K562 (cell line): ENCODE measurements around the gene USP32. TPM values are rescaled to one million over a fixed set of nuclear protein-coding genes. Genes with fewer than 3 reads are reported as not detected.

Source experiments
- DACH1 ChIP-seq: fragments of 450-650 bp; IDR thresholded peaks from 2 replicates; pipeline ENCODE4 v1.6.1; 2018; ENCODE audit not compliant: partially characterized antibody
- MAFG ChIP-seq: fragments of 450-650 bp; conservative IDR thresholded peaks from 2 replicates; pipeline ENCODE4 v1.6.1; 2016; ENCODE audit warnings: missing genetic modification characterization, missing compliant biosample characterization
- NFIC ChIP-seq: fragments of 450-650 bp; IDR thresholded peaks from 2 replicates; pipeline ENCODE4 v1.6.1; 2017; ENCODE audit warnings: mild to moderate bottlenecking, inconsistent platforms
- NRF1 ChIP-seq, 2 experiments: fragments of 450-650 bp; IDR thresholded peaks in 1 of 2; conservative IDR thresholded peaks in 1 of 2; 2 replicates each; pipeline ENCODE4 v1.6.1; 2014; ENCODE audit warnings: mild to moderate bottlenecking in 2 of 2
- RAD51 ChIP-seq: fragments of 450-650 bp; IDR thresholded peaks from 2 replicates; pipeline ENCODE4 v1.7.1; 2016; ENCODE audit warnings: low read depth, mild to moderate bottlenecking, borderline replicate concordance
- RBM15 ChIP-seq: fragments of 200-400 bp; formaldehyde crosslinking; IDR thresholded peaks from 2 replicates; pipeline ENCODE4 v1.6.1; 2018; ENCODE audit warnings: mild to moderate bottlenecking, low read length, moderate library complexity; ENCODE audit not compliant: insufficient read depth
- RNF2 ChIP-seq: sonication (generic); IDR thresholded peaks from 2 replicates; pipeline ENCODE4 v1.6.1; 2016
- SAP30 ChIP-seq: fragments of 200-600 bp; sonication (generic); IDR thresholded peaks from 2 replicates; pipeline ENCODE4 v1.6.1; 2012; ENCODE audit warnings: borderline replicate concordance, low read depth, mild to moderate bottlenecking, moderate library complexity, low read length, control low read depth, inconsistent platforms; ENCODE audit not compliant: insufficient read depth, poor library complexity, severe bottlenecking
- SIX5 ChIP-seq, 2 experiments: IDR thresholded peaks; 2 replicates each; pipeline ENCODE4 v1.6.1; 2011; ENCODE audit warnings: low read length in 2 of 2, borderline replicate concordance in 1 of 2, low read depth in 1 of 2, mild to moderate bottlenecking in 1 of 2, moderate library complexity in 1 of 2; ENCODE audit not compliant: insufficient read depth in 1 of 2
- SNRNP70 ChIP-seq: fragments of 200-400 bp; formaldehyde crosslinking; optimal IDR thresholded peaks from 2 replicates; pipeline ENCODE3; 2017; ENCODE audit warnings: low read depth, low read length
- SRSF3 ChIP-seq: fragments of 200-400 bp; formaldehyde crosslinking; IDR thresholded peaks from 2 replicates; pipeline ENCODE4 v1.6.1; 2016; ENCODE audit warnings: mild to moderate bottlenecking, low read length, moderate library complexity; ENCODE audit not compliant: insufficient read depth
- YBX1 ChIP-seq: fragments of 450-650 bp; IDR thresholded peaks from 2 replicates; pipeline ENCODE4 v1.7.1; 2016; ENCODE audit warnings: mild to moderate bottlenecking
- ZC3H11A ChIP-seq: IDR thresholded peaks from 2 replicates; pipeline ENCODE4 v1.6.1; 2012; ENCODE audit warnings: low read depth, low read length, improper control_type of control experiment
- ZFP1 ChIP-seq: fragments of 450-650 bp; formaldehyde crosslinking; IDR thresholded peaks from 2 replicates; pipeline ENCODE4 v1.4.0; 2020; ENCODE audit warnings: mild to moderate bottlenecking, mixed read lengths
- ZNF143 ChIP-seq: sonication (generic); formaldehyde crosslinking; IDR thresholded peaks from 2 replicates; pipeline ENCODE4 v1.9.0; 2022; ENCODE audit warnings: mild to moderate bottlenecking, missing genetic modification reagents
- ZNF165 ChIP-seq: fragments of 250-450 bp; sonication (Bioruptor Pico); IDR thresholded peaks from 2 replicates; pipeline ENCODE4 v1.4.0; 2020; ENCODE audit warnings: borderline replicate concordance
- ZNF589 ChIP-seq: fragments of 200-800 bp; sonication (Bioruptor generic); IDR thresholded peaks from 2 replicates; pipeline ENCODE4 v1.6.1; 2016; ENCODE audit warnings: low read depth, missing genetic modification characterization, missing compliant biosample characterization
- ZNF644 ChIP-seq: fragments of 200-800 bp; sonication (Bioruptor generic); IDR thresholded peaks from 2 replicates; pipeline ENCODE4 v1.6.1; 2016; ENCODE audit warnings: low read depth, missing genetic modification characterization, missing compliant biosample characterization
- ZNF699 ChIP-seq: fragments of 250-450 bp; sonication (Bioruptor Pico); IDR thresholded peaks from 2 replicates; pipeline ENCODE4 v1.8.0; 2021; ENCODE audit warnings: mild to moderate bottlenecking, moderate library complexity; ENCODE audit not compliant: insufficient replicate concordance
- polyA plus RNA-seq, 8 experiments: library from polyadenylated mRNA; depleted of rRNA in 4 of 8; stranded (reverse) in 5 of 8; unstranded in 3 of 8; fragments of >200 nt; fragmentation: Nextera tagmentation in 2 of 8; fragmentation: Illumina TruSeq in 1 of 8; extraction: Ambion mirVana in 2 of 8; extraction: Trizol in 1 of 8; gene quantifications; 2 replicates each; pipeline versions ENCODE4 v1.2.1 to v1.2.3, GENCODE V29; 2011 to 2014; ENCODE audit warnings: inconsistent platforms in 1 of 8, missing spikeins in 1 of 8
- total RNA-seq, 7 experiments: library from RNA; depleted of rRNA in 6 of 7; stranded (reverse); fragments of >200 nt in 6 of 7; fragmentation: Illumina TruSeq in 2 of 7; extraction: Trizol in 2 of 7; gene quantifications; 2 replicates each; pipeline versions ENCODE4 v1.2.1 to v1.2.3, GENCODE V29; 2011 to 2021; ENCODE audit warnings: low replicate concordance in 1 of 7
- TF ChIP-seq, protein P1 (sequence below): fragments of 450-650 bp; IDR thresholded peaks from 2 replicates; pipeline ENCODE4 v1.6.1; 2017; ENCODE audit warnings: mild to moderate bottlenecking, moderate library complexity
- TF ChIP-seq, protein P2 (sequence below): fragments of 250-450 bp; sonication (Bioruptor Pico); IDR thresholded peaks from 2 replicates; pipeline ENCODE4 v1.4.0; 2020
- TF ChIP-seq, protein P3 (sequence below), 3 experiments: fragments of 200-800 bp in 1 of 3; fragments of 250-450 bp in 1 of 3; fragments of 450-650 bp in 1 of 3; sonication (Bioruptor Pico) in 1 of 3; sonication (Bioruptor generic) in 1 of 3; formaldehyde crosslinking in 1 of 3; IDR thresholded peaks; 2 replicates each; pipeline versions ENCODE4 v1.6.1 to v1.8.0; 2016 to 2022; ENCODE audit warnings: mild to moderate bottlenecking in 2 of 3, missing genetic modification characterization in 2 of 3, missing compliant biosample characterization in 1 of 3, moderate library complexity in 1 of 3

Gene USP32
- total and polyA plus RNA-seq, 9 of the 15 experiments (the other 6 are each of a cell fraction or from before 2014, with no cell fraction given), result 18.0 to 69.3 (median 47.1) TPM

DNA sequence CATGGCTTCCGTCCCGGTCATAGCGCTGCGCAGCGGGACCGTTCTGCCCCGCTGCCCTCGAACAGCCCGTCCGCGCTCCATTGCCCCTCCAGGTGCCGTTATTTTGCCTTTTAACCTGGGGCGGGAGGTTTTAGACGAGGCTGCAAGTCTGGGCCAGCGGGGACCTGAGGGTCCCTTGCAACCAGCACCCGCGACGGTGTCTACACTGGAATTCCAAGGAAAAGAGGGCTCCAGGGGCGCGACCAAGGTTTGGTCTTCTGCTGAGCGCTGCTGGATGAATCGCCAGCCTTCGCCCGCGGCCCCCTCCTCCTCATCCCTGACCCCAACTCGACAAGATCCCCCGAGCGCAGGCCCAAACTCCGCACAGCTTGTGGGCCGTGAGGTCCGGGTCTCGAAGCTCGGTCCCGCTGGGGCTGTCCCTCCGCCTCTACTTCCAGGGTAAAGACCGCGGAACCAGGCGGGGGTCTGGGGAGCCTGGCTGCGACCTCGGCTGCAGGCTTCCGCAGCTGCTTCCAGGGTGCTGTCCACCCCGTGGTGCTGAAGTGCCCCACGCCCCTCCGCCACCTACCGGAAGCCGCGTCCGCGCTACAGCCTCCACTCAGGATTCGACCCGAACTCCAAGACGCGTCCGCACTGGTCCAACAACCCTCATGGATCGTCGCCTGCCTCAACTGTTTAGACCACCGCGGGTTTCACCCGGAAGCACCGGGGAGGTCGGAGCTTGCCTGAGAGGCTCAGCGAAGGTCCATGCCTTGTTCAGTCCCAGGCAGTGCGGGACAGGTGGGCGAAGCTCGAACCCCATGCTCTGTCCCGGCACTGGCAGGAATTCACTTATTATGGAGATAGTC lies 252.3 kb downstream of the USP32 start (continued):
- TF ChIP-seq ZFP1 (CRISPR knock-in tag) (no peak), ZC3H11A (no peak), ZNF165 (no peak), ZNF589 (CRISPR knock-in tag) (no peak), YBX1 (no peak), ZNF644 (tag) (peak; percentile 76), RBM15 (no peak), SRSF3 (no peak), MAFG (no peak), DACH1 (peak; percentile 72), RAD51 (no peak), SAP30 (peak; percentile 99), SNRNP70 (no peak), NRF1 (conservative IDR thresholded peaks at IDR 0.05 in 1 of 2, IDR thresholded peaks at IDR 0.05 in 1 of 2) (no peak), NFIC (no peak), ZNF143 (CRISPR knock-in tag) (0 out of 2 replicates have a peak, but pooled peaks have one; percentile 17), ZNF699 (CRISPR knock-in tag) (no peak), RNF2 (no peak), SIX5 (IDR thresholded peaks at IDR 0.05; ENCODE audit: borderline replicate concordance in 1 of 2, insufficient read depth in 1 of 2, low read depth in 1 of 2, low read length in 2 of 2) (no peak)
- TF ChIP-seq, protein P1, sequence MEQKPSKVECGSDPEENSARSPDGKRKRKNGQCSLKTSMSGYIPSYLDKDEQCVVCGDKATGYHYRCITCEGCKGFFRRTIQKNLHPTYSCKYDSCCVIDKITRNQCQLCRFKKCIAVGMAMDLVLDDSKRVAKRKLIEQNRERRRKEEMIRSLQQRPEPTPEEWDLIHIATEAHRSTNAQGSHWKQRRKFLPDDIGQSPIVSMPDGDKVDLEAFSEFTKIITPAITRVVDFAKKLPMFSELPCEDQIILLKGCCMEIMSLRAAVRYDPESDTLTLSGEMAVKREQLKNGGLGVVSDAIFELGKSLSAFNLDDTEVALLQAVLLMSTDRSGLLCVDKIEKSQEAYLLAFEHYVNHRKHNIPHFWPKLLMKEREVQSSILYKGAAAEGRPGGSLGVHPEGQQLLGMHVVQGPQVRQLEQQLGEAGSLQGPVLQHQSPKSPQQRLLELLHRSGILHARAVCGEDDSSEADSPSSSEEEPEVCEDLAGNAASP, result no peak
- TF ChIP-seq, protein P2, sequence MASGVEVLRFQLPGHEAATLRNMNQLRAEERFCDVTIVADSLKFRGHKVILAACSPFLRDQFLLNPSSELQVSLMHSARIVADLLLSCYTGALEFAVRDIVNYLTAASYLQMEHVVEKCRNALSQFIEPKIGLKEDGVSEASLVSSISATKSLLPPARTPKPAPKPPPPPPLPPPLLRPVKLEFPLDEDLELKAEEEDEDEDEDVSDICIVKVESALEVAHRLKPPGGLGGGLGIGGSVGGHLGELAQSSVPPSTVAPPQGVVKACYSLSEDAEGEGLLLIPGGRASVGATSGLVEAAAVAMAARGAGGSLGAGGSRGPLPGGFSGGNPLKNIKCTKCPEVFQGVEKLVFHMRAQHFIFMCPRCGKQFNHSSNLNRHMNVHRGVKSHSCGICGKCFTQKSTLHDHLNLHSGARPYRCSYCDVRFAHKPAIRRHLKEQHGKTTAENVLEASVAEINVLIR (CRISPR knock-in tag), result no peak
- TF ChIP-seq, protein P3, sequence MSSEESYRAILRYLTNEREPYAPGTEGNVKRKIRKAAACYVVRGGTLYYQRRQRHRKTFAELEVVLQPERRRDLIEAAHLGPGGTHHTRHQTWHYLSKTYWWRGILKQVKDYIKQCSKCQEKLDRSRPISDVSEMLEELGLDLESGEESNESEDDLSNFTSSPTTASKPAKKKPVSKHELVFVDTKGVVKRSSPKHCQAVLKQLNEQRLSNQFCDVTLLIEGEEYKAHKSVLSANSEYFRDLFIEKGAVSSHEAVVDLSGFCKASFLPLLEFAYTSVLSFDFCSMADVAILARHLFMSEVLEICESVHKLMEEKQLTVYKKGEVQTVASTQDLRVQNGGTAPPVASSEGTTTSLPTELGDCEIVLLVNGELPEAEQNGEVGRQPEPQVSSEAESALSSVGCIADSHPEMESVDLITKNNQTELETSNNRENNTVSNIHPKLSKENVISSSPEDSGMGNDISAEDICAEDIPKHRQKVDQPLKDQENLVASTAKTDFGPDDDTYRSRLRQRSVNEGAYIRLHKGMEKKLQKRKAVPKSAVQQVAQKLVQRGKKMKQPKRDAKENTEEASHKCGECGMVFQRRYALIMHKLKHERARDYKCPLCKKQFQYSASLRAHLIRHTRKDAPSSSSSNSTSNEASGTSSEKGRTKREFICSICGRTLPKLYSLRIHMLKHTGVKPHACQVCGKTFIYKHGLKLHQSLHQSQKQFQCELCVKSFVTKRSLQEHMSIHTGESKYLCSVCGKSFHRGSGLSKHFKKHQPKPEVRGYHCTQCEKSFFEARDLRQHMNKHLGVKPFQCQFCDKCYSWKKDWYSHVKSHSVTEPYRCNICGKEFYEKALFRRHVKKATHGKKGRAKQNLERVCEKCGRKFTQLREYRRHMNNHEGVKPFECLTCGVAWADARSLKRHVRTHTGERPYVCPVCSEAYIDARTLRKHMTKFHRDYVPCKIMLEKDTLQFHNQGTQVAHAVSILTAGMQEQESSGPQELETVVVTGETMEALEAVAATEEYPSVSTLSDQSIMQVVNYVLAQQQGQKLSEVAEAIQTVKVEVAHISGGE (CRISPR knock-in tag; IDR thresholded peaks at IDR 0.05), result peak; percentile 20 to 75 (median 38); a peak in 3 of 6 replicates
